Measurements from ENCODE around the gene NAALADL2.

DNA sequence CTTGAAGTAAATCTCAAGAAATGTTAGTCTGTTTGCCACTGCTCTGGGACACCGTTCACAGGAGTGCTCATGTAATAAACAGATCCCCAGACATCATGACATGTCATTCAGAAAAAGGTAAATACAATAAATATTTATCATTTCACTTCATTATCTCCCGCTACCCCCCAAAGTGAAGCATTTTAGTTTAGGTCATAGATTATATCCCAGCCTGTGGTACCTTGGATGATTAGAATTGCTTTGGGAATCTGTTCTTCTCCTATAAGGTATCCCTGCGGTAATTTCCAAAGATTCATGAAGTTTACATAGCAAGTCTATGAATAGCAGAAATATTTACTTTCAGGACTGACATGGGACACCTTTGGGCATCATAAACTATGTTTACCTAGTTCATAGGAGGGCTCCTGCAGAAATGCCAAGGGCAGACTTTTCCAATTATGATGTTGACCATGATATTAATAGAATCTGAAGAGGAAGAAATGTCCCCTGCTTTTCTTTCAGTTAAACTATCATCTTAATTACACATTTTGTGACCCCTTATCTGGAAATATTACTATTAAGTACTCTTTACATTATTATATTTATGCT, 268.0 kb downstream of the NAALADL2 start:
- TF ChIP-seq FOXO1 (CRISPR knock-in tag; IDR thresholded peaks at IDR 0.05) (no peak), HOXA7 (CRISPR knock-in tag; IDR thresholded peaks at IDR 0.05) (no peak), SP2 (CRISPR knock-in tag; IDR thresholded peaks at IDR 0.05) (no peak), KLF13 (CRISPR knock-in tag; IDR thresholded peaks at IDR 0.05) (no peak), ZNF749 (CRISPR knock-in tag; IDR thresholded peaks at IDR 0.05; ENCODE audit: borderline replicate concordance) (no peak), TCF7L2 (IDR thresholded peaks at IDR 0.05; ENCODE audit: low read depth, low read length) (no peak), ZNF20 (CRISPR knock-in tag; IDR thresholded peaks at IDR 0.05) (no peak)
- TF ChIP-seq, protein P1, sequence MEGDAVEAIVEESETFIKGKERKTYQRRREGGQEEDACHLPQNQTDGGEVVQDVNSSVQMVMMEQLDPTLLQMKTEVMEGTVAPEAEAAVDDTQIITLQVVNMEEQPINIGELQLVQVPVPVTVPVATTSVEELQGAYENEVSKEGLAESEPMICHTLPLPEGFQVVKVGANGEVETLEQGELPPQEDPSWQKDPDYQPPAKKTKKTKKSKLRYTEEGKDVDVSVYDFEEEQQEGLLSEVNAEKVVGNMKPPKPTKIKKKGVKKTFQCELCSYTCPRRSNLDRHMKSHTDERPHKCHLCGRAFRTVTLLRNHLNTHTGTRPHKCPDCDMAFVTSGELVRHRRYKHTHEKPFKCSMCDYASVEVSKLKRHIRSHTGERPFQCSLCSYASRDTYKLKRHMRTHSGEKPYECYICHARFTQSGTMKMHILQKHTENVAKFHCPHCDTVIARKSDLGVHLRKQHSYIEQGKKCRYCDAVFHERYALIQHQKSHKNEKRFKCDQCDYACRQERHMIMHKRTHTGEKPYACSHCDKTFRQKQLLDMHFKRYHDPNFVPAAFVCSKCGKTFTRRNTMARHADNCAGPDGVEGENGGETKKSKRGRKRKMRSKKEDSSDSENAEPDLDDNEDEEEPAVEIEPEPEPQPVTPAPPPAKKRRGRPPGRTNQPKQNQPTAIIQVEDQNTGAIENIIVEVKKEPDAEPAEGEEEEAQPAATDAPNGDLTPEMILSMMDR (CRISPR knock-in tag; IDR thresholded peaks at IDR 0.05) = no peak
- TF ChIP-seq, protein P2, sequence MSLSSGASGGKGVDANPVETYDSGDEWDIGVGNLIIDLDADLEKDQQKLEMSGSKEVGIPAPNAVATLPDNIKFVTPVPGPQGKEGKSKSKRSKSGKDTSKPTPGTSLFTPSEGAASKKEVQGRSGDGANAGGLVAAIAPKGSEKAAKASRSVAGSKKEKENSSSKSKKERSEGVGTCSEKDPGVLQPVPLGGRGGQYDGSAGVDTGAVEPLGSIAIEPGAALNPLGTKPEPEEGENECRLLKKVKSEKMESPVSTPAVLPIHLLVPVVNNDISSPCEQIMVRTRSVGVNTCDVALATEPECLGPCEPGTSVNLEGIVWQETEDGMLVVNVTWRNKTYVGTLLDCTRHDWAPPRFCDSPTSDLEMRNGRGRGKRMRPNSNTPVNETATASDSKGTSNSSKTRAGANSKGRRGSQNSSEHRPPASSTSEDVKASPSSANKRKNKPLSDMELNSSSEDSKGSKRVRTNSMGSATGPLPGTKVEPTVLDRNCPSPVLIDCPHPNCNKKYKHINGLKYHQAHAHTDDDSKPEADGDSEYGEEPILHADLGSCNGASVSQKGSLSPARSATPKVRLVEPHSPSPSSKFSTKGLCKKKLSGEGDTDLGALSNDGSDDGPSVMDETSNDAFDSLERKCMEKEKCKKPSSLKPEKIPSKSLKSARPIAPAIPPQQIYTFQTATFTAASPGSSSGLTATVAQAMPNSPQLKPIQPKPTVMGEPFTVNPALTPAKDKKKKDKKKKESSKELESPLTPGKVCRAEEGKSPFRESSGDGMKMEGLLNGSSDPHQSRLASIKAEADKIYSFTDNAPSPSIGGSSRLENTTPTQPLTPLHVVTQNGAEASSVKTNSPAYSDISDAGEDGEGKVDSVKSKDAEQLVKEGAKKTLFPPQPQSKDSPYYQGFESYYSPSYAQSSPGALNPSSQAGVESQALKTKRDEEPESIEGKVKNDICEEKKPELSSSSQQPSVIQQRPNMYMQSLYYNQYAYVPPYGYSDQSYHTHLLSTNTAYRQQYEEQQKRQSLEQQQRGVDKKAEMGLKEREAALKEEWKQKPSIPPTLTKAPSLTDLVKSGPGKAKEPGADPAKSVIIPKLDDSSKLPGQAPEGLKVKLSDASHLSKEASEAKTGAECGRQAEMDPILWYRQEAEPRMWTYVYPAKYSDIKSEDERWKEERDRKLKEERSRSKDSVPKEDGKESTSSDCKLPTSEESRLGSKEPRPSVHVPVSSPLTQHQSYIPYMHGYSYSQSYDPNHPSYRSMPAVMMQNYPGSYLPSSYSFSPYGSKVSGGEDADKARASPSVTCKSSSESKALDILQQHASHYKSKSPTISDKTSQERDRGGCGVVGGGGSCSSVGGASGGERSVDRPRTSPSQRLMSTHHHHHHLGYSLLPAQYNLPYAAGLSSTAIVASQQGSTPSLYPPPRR (CRISPR knock-in tag; IDR thresholded peaks at IDR 0.05; ENCODE audit: borderline replicate concordance) = no peak
- TF ChIP-seq, protein P3, sequence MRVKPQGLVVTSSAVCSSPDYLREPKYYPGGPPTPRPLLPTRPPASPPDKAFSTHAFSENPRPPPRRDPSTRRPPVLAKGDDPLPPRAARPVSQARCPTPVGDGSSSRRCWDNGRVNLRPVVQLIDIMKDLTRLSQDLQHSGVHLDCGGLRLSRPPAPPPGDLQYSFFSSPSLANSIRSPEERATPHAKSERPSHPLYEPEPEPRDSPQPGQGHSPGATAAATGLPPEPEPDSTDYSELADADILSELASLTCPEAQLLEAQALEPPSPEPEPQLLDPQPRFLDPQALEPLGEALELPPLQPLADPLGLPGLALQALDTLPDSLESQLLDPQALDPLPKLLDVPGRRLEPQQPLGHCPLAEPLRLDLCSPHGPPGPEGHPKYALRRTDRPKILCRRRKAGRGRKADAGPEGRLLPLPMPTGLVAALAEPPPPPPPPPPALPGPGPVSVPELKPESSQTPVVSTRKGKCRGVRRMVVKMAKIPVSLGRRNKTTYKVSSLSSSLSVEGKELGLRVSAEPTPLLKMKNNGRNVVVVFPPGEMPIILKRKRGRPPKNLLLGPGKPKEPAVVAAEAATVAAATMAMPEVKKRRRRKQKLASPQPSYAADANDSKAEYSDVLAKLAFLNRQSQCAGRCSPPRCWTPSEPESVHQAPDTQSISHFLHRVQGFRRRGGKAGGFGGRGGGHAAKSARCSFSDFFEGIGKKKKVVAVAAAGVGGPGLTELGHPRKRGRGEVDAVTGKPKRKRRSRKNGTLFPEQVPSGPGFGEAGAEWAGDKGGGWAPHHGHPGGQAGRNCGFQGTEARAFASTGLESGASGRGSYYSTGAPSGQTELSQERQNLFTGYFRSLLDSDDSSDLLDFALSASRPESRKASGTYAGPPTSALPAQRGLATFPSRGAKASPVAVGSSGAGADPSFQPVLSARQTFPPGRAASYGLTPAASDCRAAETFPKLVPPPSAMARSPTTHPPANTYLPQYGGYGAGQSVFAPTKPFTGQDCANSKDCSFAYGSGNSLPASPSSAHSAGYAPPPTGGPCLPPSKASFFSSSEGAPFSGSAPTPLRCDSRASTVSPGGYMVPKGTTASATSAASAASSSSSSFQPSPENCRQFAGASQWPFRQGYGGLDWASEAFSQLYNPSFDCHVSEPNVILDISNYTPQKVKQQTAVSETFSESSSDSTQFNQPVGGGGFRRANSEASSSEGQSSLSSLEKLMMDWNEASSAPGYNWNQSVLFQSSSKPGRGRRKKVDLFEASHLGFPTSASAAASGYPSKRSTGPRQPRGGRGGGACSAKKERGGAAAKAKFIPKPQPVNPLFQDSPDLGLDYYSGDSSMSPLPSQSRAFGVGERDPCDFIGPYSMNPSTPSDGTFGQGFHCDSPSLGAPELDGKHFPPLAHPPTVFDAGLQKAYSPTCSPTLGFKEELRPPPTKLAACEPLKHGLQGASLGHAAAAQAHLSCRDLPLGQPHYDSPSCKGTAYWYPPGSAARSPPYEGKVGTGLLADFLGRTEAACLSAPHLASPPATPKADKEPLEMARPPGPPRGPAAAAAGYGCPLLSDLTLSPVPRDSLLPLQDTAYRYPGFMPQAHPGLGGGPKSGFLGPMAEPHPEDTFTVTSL (CRISPR knock-in tag; IDR thresholded peaks at IDR 0.05; ENCODE audit: borderline replicate concordance) = no peak
- TF ChIP-seq, protein P4, sequence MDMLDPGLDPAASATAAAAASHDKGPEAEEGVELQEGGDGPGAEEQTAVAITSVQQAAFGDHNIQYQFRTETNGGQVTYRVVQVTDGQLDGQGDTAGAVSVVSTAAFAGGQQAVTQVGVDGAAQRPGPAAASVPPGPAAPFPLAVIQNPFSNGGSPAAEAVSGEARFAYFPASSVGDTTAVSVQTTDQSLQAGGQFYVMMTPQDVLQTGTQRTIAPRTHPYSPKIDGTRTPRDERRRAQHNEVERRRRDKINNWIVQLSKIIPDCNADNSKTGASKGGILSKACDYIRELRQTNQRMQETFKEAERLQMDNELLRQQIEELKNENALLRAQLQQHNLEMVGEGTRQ (IDR thresholded peaks at IDR 0.05; ENCODE audit: low read depth, low read length) = no peak
- TF ChIP-seq, protein P4 (CRISPR knock-in tag; IDR thresholded peaks at IDR 0.05; ENCODE audit: borderline replicate concordance) = no peak
